Dermis microvascular lymphatic vessel endothelial cell (primary cell): Measurements from ENCODE around the gene ERC2. TPM values are rescaled to one million over a fixed set of nuclear protein-coding genes. Genes with fewer than 3 reads are reported as not detected.

Experiments
- DNase-seq, 2 donors: peaks; one replicate each; pipeline versions ENCODE4 v3.0.0 to v3.0.0-alpha.2; 2010; ENCODE audit warnings: low read depth in 2 of 2
- total RNA-seq: library from RNA; depleted of rRNA; stranded (reverse); fragments of >200 nt; gene quantifications from 2 replicates; pipeline ENCODE4 v1.2.1, GENCODE V29; 2014

The ERC2 gene
- total RNA-seq, 1 donor from 2014 or later = 1.5 TPM

GRCh38 chr3:56369914-56370313, 98.4 kb downstream of the ERC2 start:
- no peak for DNase-seq

DNA sequence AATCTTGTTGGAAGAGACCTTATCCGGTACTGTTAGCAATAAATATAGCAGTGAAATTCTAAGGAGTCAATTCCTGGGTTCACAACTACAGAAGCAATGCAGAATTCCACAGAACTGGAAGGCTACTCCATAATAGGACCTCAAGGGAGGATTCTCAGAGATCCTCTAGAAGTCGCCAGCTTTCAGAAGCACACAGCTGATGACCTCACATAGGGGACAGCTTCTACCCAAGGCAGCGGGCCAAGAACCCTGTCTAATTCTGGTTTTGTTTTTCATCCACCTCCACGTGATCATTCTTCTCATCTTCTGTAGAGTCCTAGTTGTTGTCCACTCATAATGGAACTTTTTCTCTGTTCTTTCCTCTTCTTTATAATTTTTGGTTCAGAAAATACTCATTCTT, 99.4 kb downstream of the ERC2 start:
- DNase-seq = no peak

DNA sequence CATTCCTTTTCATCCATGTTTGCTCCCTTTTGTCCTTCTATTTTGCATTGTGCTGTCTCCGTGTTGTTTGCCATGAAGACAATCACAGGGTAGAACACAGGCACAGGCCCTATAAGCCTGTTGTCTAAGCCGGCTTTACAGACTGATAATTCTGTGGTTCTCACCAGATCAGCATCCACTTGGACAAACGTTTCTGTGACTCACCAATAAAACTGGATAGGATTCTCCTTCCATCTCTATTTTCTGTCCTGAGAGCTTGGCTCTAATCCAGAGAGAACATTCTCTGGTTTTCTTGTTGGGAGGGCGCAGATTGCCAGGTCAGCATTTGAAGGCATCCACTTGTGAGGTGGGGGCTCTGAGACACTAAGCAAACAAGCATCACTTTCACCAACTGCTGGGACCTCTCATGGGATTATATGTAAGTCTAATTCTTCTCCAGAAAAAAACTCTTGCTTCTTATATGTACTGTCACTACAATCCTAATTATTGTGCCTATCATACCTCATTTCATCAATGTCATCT, 101.6 kb downstream of the ERC2 start:
- no peak for DNase-seq

DNA sequence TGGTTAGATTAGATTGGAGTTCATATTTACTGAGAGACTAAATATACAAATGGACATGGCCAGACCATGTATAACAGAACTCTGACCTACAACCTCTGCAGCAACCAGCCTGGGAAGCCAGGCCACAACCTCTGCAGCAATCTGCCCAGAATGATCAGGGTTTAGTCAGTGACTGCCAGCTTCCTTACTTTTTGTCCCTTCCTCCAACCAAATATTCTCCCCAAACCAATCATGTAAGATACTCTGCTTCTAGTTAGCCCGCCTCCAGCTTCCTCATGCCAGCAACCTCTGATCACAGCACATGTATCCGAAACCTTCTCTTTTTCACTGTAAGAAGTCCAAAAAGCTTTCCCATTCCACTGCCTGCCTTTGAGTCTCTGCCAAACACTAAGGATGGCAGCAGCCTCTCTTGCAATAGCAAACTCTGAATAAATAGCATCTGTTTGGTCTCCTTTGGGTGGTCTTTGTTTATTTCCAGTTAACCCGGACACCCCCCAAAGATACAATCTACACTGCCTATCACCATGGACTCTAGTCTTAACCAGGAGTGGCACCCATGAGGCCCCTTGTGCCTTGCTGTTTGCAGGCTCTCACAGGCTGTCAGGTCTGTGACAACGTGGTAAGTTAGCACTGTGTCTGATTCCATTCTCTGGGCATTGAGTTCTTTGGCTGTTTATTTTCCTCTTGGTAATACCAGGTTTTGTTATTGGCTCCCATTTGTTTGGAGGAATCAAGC, 102.2 kb downstream of the ERC2 start:
- no peak for DNase-seq

DNA sequence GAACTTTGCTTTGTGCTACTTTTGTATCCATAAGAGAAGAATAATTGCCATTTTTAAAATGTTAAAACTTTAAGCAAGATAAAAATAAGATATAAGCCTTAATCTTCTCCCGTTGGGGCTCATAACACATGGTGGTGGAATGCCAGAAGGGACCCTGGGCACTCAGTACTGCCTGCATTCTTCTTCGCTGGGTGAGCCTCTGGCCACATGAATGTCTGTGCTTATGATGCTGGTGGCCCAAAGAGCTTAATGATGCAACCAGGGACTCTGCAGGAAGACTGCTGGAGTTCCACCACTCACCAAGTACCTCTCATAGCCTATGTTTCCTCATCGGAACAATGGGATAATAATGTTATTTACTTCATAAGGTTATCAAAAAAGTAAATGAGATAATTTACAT, 103.6 kb downstream of the ERC2 start:
- DNase-seq = no peak

DNA sequence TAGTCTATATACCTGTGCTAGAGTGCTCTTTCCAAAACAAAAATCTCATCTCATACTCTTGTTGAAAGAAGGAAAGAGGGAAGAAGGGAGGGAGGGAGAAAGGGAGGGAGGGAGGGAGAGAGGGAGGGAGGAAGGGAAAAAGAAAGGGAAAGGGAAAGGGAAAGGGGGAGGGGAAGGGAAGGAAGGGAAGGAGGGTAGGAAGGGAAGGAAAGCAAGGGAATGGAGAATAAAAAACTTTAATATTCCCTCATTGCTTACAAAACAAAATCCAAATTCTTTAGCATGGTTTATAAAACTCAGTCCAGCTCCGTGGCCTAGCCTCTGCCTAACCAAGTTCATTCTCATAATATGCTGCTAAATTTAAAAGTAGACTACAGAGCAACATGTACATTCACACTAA, 104.5 kb downstream of the ERC2 start:
- no peak for DNase-seq

GRCh38 chr3:56361731-56362130, 106.5 kb downstream of the ERC2 start:
- DNase-seq = no peak

DNA sequence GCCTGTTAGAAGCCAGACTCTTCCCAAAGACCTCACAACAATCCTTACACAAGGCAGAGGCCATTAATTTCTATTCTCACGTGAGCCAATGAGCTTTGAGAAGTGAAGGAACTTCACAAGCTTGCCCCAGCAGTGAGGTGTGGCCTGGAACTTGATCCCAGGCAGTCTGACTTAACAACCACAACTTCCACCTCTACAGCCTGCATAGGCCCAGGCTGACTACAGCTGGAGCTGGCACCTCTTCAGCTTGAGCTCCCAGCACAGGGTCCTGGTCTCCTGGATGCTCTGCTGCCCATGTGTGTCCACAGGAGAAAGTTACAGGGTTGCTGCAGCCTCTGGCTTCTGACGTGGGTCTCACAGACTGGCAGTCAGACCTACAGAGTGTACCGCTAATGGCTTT, 111.0 kb downstream of the ERC2 start:
- no peak for DNase-seq

- DNase-seq = no peak
Observed at GRCh38 chr3:56356808-56357207, 111.5 kb downstream of the ERC2 start.

GRCh38 chr3:56355570-56356185, 112.6 kb downstream of the ERC2 start:
- DNase-seq = no peak

GRCh38 chr3:56351537-56351936, 116.7 kb downstream of the ERC2 start:
- DNase-seq = no peak

GRCh38 chr3:56347219-56347871, 120.9 kb downstream of the ERC2 start:
- no peak for DNase-seq

- DNase-seq = no peak
Observed at GRCh38 chr3:56342475-56342874, 125.8 kb downstream of the ERC2 start.

DNA sequence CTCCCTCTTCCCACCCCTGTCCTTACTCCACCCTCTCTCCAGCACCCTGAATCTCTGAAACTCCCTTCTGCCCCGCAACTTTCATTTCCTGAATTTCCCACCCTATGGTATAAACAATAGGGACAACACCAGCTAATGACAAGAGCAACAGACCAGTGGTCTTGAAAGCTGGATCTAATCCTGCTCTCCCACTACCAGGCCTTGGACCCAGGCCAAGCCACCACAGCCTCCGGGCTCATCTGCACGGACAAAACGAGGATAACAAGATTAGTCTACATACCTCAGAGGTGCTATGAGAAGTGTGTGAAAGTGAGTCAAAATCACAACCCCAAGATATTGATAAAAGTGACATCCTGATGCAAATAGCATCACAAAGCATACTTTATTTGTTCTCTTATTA, 128.6 kb downstream of the ERC2 start:
- no peak for DNase-seq

- no peak for DNase-seq
Observed at GRCh38 chr3:56339244-56339643, 129.0 kb downstream of the ERC2 start.

DNA sequence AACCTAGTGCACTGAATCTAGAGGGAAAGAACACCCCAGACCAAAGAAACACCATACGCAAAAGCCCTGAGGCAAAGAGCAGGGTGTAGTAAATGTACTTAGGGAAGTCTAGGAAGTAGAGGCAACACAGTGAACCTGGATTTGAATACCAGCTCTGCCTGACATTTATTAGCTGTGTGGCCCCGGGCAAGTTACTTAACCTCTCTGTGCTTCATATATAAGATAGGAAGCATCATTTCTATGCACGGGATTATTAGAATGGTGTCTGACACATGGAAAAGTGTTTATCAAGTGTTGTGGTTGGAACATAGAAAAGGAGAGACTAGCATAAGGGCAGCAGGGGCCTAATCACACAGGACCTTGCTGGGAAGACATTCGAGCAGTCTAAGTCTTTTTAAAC, 132.2 kb downstream of the ERC2 start:
- DNase-seq = no peak

DNA sequence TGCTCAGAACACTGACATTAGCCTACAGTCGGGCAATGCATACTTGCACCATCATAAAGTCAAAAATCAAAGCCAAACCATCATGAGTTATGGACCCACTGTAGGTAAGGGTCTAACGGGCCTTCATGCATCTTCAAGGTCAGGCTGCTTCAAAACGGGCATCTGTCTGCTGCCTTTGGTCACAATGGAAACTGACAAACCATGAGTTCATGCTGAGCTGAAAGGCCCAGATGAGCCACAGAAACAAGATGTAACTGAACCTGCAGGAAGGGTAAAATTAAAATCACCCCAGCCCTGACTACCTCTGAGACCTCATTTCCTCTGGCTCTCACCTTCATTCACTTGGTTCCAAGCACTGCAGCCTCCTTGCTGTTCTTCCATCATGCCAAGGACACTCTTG, 143.8 kb downstream of the ERC2 start:
- DNase-seq = no peak

- no peak for DNase-seq
Observed at GRCh38 chr3:56323986-56324420, 144.3 kb downstream of the ERC2 start.

GRCh38 chr3:56322862-56323261, 145.4 kb downstream of the ERC2 start:
- DNase-seq = no peak

DNA sequence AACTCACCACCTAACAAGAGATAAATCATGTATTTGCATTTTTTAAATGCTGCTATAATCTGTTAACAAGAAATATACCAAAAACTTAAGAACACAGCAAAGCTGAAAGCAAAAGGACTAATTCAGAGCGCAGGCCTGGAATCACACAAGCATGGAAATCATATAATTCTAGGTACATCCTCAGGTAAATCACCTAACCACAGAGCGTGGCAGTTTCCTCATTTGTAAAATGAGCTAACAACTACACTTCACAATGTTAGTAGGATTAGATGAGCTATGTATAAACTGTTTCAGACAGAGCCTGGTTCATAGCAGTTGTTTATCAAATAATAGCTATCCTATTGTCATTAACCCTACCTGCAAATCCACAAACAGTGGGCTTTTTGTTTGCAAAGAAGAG, 146.4 kb downstream of the ERC2 start:
- DNase-seq = no peak

GRCh38 chr3:56321383-56321782, 146.9 kb downstream of the ERC2 start:
- DNase-seq = no peak

GRCh38 chr3:56320883-56321282, 147.4 kb downstream of the ERC2 start:
- no peak for DNase-seq

- DNase-seq = no peak
Observed at GRCh38 chr3:56318891-56319290, 149.4 kb downstream of the ERC2 start.
